ENCODE data around the gene EIF5.

- TF ChIP-seq CTCF (IDR thresholded peaks at IDR 0.05; ENCODE audit: extremely low read depth in 1 of 2, insufficient read depth in 1 of 2, low read depth in 1 of 2, low read length in 2 of 2) = peak; percentile 13 to 18
- TF ChIP-seq EZH2 (IDR thresholded peaks at IDR 0.05; ENCODE audit: borderline replicate concordance, low read depth, low read length, severe bottlenecking) = no peak
- TF ChIP-seq JUN (IDR thresholded peaks at IDR 0.05; ENCODE audit: borderline replicate concordance, insufficient read depth, insufficient read length, low read depth) = no peak
These were observed 51.3 kb downstream of the EIF5 start, which contains the start of gene MARK3 for GRCh38 chr14:103385152-103385928.

Measured in endothelial cell of umbilical vein (primary cell).